Endodermal cell (in vitro differentiated cells): Measurements from ENCODE around the gene SH3PXD2B. TPM values are rescaled to one million over a fixed set of nuclear protein-coding genes. Genes with fewer than 3 reads are reported as not detected.
"Not testable (repeated sequence)": the region's sequence is repeated elsewhere in the genome, so short reads cannot be mapped to it uniquely, and the experiment has no call there.

Experiments
- DNase-seq: peaks from one replicate; pipeline ENCODE4 v3.0.0-alpha.2; 2017
- H3K27ac ChIP-seq: 2 replicates; pipeline ENCODE4 v1.5.1; 2013; ENCODE audit warnings: mild to moderate bottlenecking, low read depth, low read length, moderate library complexity
- H3K27me3 ChIP-seq: 2 replicates; pipeline ENCODE4 v1.6.1; 2013; ENCODE audit warnings: mild to moderate bottlenecking, low read length, moderate library complexity; ENCODE audit not compliant: insufficient read depth, control insufficient read depth, poor library complexity, severe bottlenecking
- H3K36me3 ChIP-seq: 2 replicates; pipeline ENCODE4 v1.7.0; 2013; ENCODE audit warnings: mild to moderate bottlenecking, low read length, moderate library complexity; ENCODE audit not compliant: control insufficient read depth, insufficient read depth
- H3K4me1 ChIP-seq: one replicate; pipeline ENCODE4 v1.7.0; 2013; ENCODE audit warnings: low read length; ENCODE audit not compliant: control insufficient read depth, insufficient read depth
- H3K4me3 ChIP-seq: 2 replicates; pipeline ENCODE4 v1.5.1; 2013; ENCODE audit warnings: mild to moderate bottlenecking, low read length, moderate library complexity
- H3K9ac ChIP-seq: 2 replicates; pipeline ENCODE4 v1.6.1; 2013; ENCODE audit warnings: mild to moderate bottlenecking, low read length, moderate library complexity; ENCODE audit not compliant: poor library complexity, severe bottlenecking; ENCODE audit errors: extremely low read depth
- H3K9me3 ChIP-seq: 2 replicates; pipeline ENCODE4 v1.6.1; 2013; ENCODE audit warnings: mild to moderate bottlenecking, low read length, moderate library complexity; ENCODE audit not compliant: control insufficient read depth
- H3K27ac Mint-ChIP-seq: 2 replicates; pipeline ENCODE4 v1.8.0; 2020; ENCODE audit warnings: mixed read lengths
- H3K27me3 Mint-ChIP-seq: 2 replicates; pipeline ENCODE4 v1.8.0; 2021; ENCODE audit warnings: mild to moderate bottlenecking, mixed read lengths; ENCODE audit not compliant: insufficient read depth
- H3K36me3 Mint-ChIP-seq: 2 replicates; pipeline ENCODE4 v1.8.0; 2020; ENCODE audit warnings: low read depth, mixed read lengths
- H3K4me1 Mint-ChIP-seq: 2 replicates; pipeline ENCODE4 v1.8.0; 2020; ENCODE audit warnings: mixed read lengths
- H3K4me3 Mint-ChIP-seq: 2 replicates; pipeline ENCODE4 v1.8.0; 2020; ENCODE audit warnings: mild to moderate bottlenecking, moderate library complexity, mixed read lengths
- H3K9me3 Mint-ChIP-seq: 2 replicates; pipeline ENCODE4 v1.8.0; 2020; ENCODE audit warnings: mild to moderate bottlenecking, mixed read lengths
- WGBS, 2 experiments: methylation state at CpG; one replicate each; pipeline versions ENCODE4 v1.1.5 to v1.1.7; 2013; ENCODE audit warnings: missing lambda C conversion rate in 2 of 2, mixed read lengths in 1 of 2; ENCODE audit not compliant: insufficient coverage in 1 of 2, insufficient read length in 1 of 2; 5-methylcytosine and 5-hydroxymethylcytosine counted together
- total RNA-seq, 2 donors: library from RNA; stranded (reverse); fragmentation: NEBNext Ultra II Directional in 1 of 2; extraction: Animal tissue kit (Norgen Biotek cat#: 25700) in 1 of 2; gene quantifications; 2 replicates in 1 of 2; 3 replicates in 1 of 2; pipeline ENCODE4 v1.2.1, GENCODE V29; 2021
- TF ChIP-seq, protein P1 (sequence below): fragments of 200-600 bp; sonication (generic); conservative IDR thresholded peaks from 2 replicates; pipeline ENCODE4 v1.5.0; 2021; ENCODE audit warnings: antibody characterized with exemption, mild to moderate bottlenecking

The SH3PXD2B gene
- total RNA-seq, 2 donors from 2014 or later: 62.2 to 74.9 TPM

- DNase-seq: no peak
- Mint-ChIP-seq H3K4me3 (no peak overlapping the region), H3K27ac (no peak overlapping the region), H3K27me3 (no peaks in the 10 kb centered on the region), H3K36me3 (peaks cover 81% of the 10 kb centered on the region), H3K9me3 (no peaks in the 10 kb centered on the region), H3K4me1 (no peaks in the 10 kb centered on the region)
- no peak overlapping the region for H3K4me3 ChIP-seq
- H3K4me1 ChIP-seq: no peaks in the 10 kb centered on the region
- 96 to 98% methylated on average over 19 to 26 of the region's 26 CpGs for WGBS, 2 experiments
- H3K9ac ChIP-seq: no peak overlapping the region
- H3K36me3 ChIP-seq: peaks cover 88% of the 10 kb centered on the region
- H3K27ac ChIP-seq: no peak overlapping the region
- H3K9me3 ChIP-seq: no peaks in the 10 kb centered on the region
- no peaks in the 10 kb centered on the region for H3K27me3 ChIP-seq
- TF ChIP-seq, protein P1, sequence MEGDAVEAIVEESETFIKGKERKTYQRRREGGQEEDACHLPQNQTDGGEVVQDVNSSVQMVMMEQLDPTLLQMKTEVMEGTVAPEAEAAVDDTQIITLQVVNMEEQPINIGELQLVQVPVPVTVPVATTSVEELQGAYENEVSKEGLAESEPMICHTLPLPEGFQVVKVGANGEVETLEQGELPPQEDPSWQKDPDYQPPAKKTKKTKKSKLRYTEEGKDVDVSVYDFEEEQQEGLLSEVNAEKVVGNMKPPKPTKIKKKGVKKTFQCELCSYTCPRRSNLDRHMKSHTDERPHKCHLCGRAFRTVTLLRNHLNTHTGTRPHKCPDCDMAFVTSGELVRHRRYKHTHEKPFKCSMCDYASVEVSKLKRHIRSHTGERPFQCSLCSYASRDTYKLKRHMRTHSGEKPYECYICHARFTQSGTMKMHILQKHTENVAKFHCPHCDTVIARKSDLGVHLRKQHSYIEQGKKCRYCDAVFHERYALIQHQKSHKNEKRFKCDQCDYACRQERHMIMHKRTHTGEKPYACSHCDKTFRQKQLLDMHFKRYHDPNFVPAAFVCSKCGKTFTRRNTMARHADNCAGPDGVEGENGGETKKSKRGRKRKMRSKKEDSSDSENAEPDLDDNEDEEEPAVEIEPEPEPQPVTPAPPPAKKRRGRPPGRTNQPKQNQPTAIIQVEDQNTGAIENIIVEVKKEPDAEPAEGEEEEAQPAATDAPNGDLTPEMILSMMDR: no peak
These were observed 103.8 kb downstream of the SH3PXD2B start for GRCh38 chr5:172350212-172351181.

DNA sequence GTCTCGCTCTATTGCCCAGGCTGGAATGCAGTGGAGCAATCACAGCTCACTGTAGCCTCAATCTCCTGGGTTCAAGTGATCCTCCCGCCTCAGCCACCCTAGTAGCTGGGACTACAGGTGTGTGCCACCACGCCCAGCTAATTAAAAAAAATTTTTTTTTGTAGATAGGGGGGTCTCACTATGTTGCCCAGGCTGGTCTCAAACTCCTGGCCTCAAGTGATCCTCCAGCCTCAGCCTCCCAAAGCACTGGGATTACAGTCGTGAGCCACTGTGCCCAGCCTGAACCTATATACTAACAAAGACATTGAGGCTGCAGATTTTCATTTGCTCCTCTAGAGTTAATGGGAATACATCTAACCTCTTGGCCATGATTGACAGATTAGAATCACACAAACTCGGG, 105.6 kb downstream of the SH3PXD2B start:
- H3K9ac ChIP-seq, H3K27me3 ChIP-seq, H3K4me3 Mint-ChIP-seq, H3K4me1 ChIP-seq, H3K27ac ChIP-seq, H3K27ac Mint-ChIP-seq, H3K9me3 ChIP-seq, H3K4me1 Mint-ChIP-seq, H3K4me3 ChIP-seq, DNase-seq, H3K9me3 Mint-ChIP-seq, H3K27me3 Mint-ChIP-seq: not testable (repeated sequence)
- H3K36me3 Mint-ChIP-seq: peaks cover 75% of the 10 kb centered on the region
- 95% methylated on average over 3 to 5 of the region's 5 CpGs for WGBS, 2 experiments
- H3K36me3 ChIP-seq: peaks cover 88% of the 10 kb centered on the region

DNA sequence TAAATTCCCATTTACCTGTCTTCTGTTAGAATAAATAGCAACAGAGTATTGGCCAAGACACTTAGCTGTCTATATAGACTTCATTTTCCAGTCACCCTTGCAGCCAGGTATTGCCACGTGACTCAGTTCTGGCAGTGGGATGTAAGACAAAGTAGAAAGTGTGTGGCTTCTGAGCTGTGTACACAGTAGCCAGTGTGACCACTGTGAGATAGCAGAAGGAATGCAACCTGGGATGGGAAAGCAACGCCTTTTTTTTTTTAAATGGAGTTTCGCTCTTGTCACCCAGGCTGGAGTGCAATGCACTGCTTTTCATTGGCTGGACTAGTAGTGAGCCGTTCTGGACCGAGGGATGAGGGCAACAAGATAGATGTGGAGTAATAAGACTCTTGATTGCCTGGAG, 106.2 kb downstream of the SH3PXD2B start:
- Histone ChIP-seq H3K9me3 (no peaks in the 10 kb centered on the region), H3K27me3 (no peaks in the 10 kb centered on the region), H3K36me3 (peaks cover 86% of the 10 kb centered on the region), H3K27ac (no peak overlapping the region), H3K9ac (no peak overlapping the region), H3K4me1 (no peaks in the 10 kb centered on the region), H3K4me3 (no peak overlapping the region)
- no peak for DNase-seq
- WGBS, 2 experiments: 91 to 98% methylated on average over 5 of the region's 5 CpGs
- Mint-ChIP-seq H3K4me1 (no peaks in the 10 kb centered on the region), H3K27ac (no peak overlapping the region), H3K9me3 (no peaks in the 10 kb centered on the region), H3K36me3 (peaks cover 74% of the 10 kb centered on the region), H3K27me3 (no peaks in the 10 kb centered on the region), H3K4me3 (no peak overlapping the region)
- TF ChIP-seq, protein P1: no peak
